ENCODE data around the gene COL5A1. TPM values are rescaled to one million over a fixed set of nuclear protein-coding genes. Genes with fewer than 3 reads are reported as not detected.

Gene COL5A1
- total RNA-seq, 1 experiment from 2014 or later: 9.5 TPM

- no peak overlapping the region; a peak in 1 of 5 replicates for H3K4me3 Mint-ChIP-seq
- H4K20me1 ChIP-seq (ENCODE audit: control insufficient read depth, insufficient read depth, insufficient read length): no peaks in the 10 kb centered on the region
Measured at GRCh38 chr9:134731497-134732391, 90.1 kb downstream of the COL5A1 start.

More at GRCh38 chr9:134731497-134732391, 90.1 kb downstream of the COL5A1 start:
- Histone ChIP-seq H2AK5ac (ENCODE audit: insufficient read length, low read length) (no peak overlapping the region), H3K14ac (ENCODE audit: insufficient read depth, low read length) (no peak overlapping the region), H3K56ac (ENCODE audit: insufficient read length, low read depth, low read length) (no peak overlapping the region), H2BK15ac (ENCODE audit: low read depth, low read length) (no peak overlapping the region), H2BK5ac (ENCODE audit: insufficient read length, low read length) (no peak overlapping the region), H3K23me2 (ENCODE audit: insufficient read length, low read depth, low read length, poor library complexity, severe bottlenecking) (no peaks in the 10 kb centered on the region), H3K18ac (ENCODE audit: insufficient read length, low read depth, low read length) (no peak overlapping the region), H3K9ac (ENCODE audit: extremely low read depth, insufficient read length, low read length) (no peak overlapping the region), H2BK20ac (ENCODE audit: low read depth, low read length, poor library complexity, severe bottlenecking) (no peak overlapping the region), H3K27me3 (ENCODE audit: insufficient read depth, low read length) (no peaks in the 10 kb centered on the region), H2BK12ac (ENCODE audit: insufficient read length, low read depth, low read length) (no peak overlapping the region), H3K4me2 (ENCODE audit: insufficient read depth, insufficient read length, low read length) (no peak overlapping the region), H3K23ac (ENCODE audit: insufficient read length, low read depth, low read length) (no peak overlapping the region), H3T11ph (ENCODE audit: low read length) (no peak overlapping the region), H4K8ac (replicated peaks; ENCODE audit: insufficient read length, low read depth, low read length) (no peak overlapping the region), H3K4me1 (ENCODE audit: insufficient read depth, low read length) (no peaks in the 10 kb centered on the region), H3K9me3 (ENCODE audit: control insufficient read depth, low read depth, low read length) (no peaks in the 10 kb centered on the region), H3K79me2 (ENCODE audit: insufficient read depth, low read length) (no peaks in the 10 kb centered on the region), H2BK120ac (ENCODE audit: low read depth, low read length, poor library complexity, severe bottlenecking) (no peak overlapping the region), H4K91ac (ENCODE audit: insufficient read length, low read depth, low read length) (no peak overlapping the region), H2AFZ (ENCODE audit: low read length) (no peak overlapping the region), H3K79me1 (ENCODE audit: insufficient read depth, low read depth, low read length, poor library complexity, severe bottlenecking) (no peaks in the 10 kb centered on the region), H4K5ac (ENCODE audit: insufficient read length, low read depth, low read length) (no peak overlapping the region), H3K27ac (ENCODE audit: insufficient read length, low read depth, low read length) (no peak overlapping the region), H3K4ac (ENCODE audit: low read depth, low read length) (no peak overlapping the region)
- no CpG with 5 or more reads among the region's 45 CpGs for WGBS (ENCODE audit: extremely low coverage, insufficient read length, low lambda C conversion rate)
- H3K4me1 Mint-ChIP-seq: no peaks in the 10 kb centered on the region
- no peak for TF ChIP-seq CTCF (conservative IDR thresholded peaks at IDR 0.05)
- DNase-seq: no peak
- H3K9me3 Mint-ChIP-seq: peaks cover 0 to 3% of the 10 kb centered on the region in 2 experiments; a peak in 1 of 5 replicates
- no peak overlapping the region; a peak in 1 of 7 replicates for H3K27ac Mint-ChIP-seq
- H3K36me3 Mint-ChIP-seq (ENCODE audit: insufficient read depth in 1 of 3, low read depth in 3 of 3): peaks cover 0 to 4% (median 0%) of the 10 kb centered on the region in 3 experiments; a peak in 3 of 7 replicates
- no peaks in the 10 kb centered on the region for H3K27me3 Mint-ChIP-seq (ENCODE audit: low read depth)
